Fibroblast of villous mesenchyme (primary cell): ENCODE measurements around the gene JPT2. TPM values are rescaled to one million over a fixed set of nuclear protein-coding genes. Genes with fewer than 3 reads are reported as not detected.

Experiments
- DNase-seq: peaks from one replicate; pipeline ENCODE4 v3.0.0-alpha.2; 2010; ENCODE audit warnings: low read depth
- H3K4me3 ChIP-seq: 2 replicates; pipeline ENCODE4 v1.5.1; 2011; ENCODE audit warnings: low read depth, mild to moderate bottlenecking, low read length
- small RNA-seq: library from RNA; depleted of rRNA; stranded (forward); fragments of <200 nt; gene quantifications from one replicate; pipeline ENCODE3, GENCODE V24; 2012
- total RNA-seq: library from RNA; depleted of rRNA; stranded (reverse); fragments of >200 nt; gene quantifications from 2 replicates; pipeline ENCODE4 v1.2.3, GENCODE V29; 2012
- TF ChIP-seq, protein P1 (sequence below): IDR thresholded peaks from 2 replicates; pipeline ENCODE4 v1.5.1; 2012; ENCODE audit warnings: low read depth, mild to moderate bottlenecking, low read length; ENCODE audit not compliant: insufficient read depth

The JPT2 gene
- total RNA-seq, 1 donor = 61.7 TPM

DNA sequence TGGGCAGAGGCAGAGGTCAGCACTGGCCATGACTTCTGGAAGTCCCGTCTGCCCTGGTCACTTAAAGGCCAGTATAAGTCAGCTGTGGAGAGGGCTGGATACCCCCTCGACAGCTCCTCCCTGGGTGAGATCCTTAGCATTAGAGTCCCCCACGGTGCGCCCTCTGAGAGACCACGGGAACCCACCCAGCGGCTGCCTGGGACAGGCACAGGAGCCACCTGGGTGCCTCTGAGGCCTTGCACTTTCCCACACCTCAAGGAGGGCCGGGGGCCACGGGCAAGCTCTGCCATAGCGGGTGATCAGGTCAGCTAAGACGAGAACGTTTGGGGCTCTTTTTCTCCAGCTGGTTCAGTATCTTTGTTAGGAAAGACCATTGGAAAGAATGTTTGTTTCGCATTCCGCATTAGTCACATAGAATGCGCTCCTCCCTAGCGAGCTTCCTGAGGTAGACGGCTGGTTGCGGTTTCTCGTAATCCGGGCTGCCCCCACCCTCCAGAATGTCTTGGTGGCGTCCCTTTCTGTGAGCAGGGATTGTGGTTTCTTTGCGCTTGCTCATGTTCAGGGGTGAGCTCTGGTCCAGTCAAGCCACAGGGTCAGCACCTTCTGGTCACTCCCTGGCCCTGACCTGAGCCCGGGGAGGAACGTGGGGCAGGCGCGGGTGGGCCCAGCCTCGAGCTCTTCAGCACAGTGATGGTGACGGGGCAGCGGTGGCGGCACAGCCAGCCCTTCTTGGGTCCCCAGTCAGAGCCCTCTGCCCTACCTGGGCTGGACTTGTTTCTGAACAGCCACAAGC is 68.0 kb downstream of the JPT2 start:
- TF ChIP-seq, protein P1, sequence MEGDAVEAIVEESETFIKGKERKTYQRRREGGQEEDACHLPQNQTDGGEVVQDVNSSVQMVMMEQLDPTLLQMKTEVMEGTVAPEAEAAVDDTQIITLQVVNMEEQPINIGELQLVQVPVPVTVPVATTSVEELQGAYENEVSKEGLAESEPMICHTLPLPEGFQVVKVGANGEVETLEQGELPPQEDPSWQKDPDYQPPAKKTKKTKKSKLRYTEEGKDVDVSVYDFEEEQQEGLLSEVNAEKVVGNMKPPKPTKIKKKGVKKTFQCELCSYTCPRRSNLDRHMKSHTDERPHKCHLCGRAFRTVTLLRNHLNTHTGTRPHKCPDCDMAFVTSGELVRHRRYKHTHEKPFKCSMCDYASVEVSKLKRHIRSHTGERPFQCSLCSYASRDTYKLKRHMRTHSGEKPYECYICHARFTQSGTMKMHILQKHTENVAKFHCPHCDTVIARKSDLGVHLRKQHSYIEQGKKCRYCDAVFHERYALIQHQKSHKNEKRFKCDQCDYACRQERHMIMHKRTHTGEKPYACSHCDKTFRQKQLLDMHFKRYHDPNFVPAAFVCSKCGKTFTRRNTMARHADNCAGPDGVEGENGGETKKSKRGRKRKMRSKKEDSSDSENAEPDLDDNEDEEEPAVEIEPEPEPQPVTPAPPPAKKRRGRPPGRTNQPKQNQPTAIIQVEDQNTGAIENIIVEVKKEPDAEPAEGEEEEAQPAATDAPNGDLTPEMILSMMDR = no peak
- no peak overlapping the region for H3K4me3 ChIP-seq
- DNase-seq = peak; percentile 83

DNA sequence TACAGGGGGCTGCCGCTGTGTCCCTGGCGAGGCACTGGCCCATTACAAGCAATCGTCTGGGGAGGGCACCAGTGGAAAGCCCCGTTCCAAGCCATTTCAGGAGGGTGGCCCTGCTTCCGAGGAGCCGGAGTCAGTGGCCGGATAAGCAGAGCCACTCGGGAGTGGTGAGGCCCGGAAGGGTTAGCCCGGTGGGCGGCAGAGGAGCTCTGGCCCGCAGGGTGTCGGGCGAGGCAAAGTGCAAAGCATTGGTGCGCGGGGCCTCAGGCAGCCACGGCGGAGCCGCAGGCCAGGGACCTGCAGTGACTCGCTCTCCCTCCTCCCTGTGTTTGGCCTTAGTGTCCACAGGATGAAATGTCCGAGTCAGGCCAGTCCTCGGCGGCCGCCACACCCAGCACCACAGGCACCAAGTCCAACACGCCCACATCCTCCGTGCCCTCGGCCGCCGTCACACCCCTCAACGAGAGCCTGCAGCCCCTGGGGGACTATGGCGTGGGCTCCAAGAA is 68.7 kb downstream of the JPT2 start:
- TF ChIP-seq, protein P1 = no peak
- no peak overlapping the region for H3K4me3 ChIP-seq
- no peak for DNase-seq

GRCh38 chr16:1747934-1748333 is 69.9 kb downstream of the JPT2 start:
- TF ChIP-seq, protein P1 = no peak
- no peak overlapping the region for H3K4me3 ChIP-seq
- DNase-seq = no peak

DNA sequence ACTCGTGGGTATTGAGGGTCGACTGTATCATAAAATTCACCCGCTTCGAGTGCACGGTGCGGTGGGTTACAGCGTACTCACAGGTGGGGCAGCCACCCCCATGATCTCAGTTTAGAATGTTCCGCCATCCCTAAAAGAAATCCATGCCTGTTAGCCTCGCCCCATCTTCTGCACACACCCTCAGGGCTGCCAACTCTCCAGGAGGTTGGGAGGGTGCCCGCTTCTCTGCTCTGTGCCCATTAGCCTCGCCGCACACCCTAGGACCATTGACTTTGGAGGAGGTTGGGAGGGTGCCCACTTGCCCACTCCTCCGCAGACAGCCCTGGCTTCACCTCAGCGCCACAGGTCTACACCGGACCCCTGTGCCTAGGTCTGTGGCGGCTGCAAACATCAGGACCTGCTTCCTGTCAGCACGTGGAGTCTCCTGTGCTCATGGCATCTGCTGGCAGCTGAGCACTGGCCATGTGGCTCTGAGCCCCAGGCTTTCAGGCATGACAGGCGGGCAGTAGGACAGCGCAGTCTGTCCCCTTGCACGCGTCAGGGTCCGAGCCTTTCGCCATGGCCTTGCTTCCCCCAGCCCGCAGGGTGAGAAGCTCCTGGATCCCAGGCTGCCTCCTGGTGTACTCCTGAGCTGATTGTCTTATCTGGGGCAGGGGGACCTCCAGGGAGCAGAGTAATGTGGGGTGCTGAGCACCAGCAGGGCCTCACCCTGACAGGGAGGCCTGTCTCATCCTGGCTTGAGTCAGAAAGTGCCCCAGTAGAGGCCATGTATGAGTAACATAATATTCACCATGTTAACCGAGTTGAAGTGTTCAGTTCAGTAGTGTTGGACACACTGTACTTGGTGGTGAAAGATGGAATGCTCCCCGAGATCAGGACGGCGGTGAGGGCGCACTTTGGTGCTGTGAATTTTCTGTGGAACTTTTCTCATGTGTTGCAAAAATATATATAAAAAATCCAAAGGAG is 71.4 kb downstream of the JPT2 start:
- H3K4me3 ChIP-seq = no peak overlapping the region
- TF ChIP-seq, protein P1 = no peak
- DNase-seq = no peak

Small RNA genes within 50 kb of the gene (small RNA-seq; reads per million reads assigned to genes)
- 0.38 reads per million for gene MIR3177

Other genes with a start within 250 kb of the JPT2 start
- gene PERCC1, start 247.2 kb upstream of the JPT2 start, total RNA-seq = not detected in 2 replicates
- under 0.01 TPM in 2 replicates for gene CCDC154, start 233.7 kb upstream of the JPT2 start, total RNA-seq
- 85.1 and 159 TPM in 2 replicates for gene CLCN7, start 203.3 kb upstream of the JPT2 start, total RNA-seq
- gene PTX4, start 189.3 kb upstream of the JPT2 start, total RNA-seq = 0.32 and 0.43 TPM in 2 replicates
- 21.6 and 22.2 TPM in 2 replicates for gene TELO2, start 184.9 kb upstream of the JPT2 start, total RNA-seq
- 22.5 and 36.1 TPM in 2 replicates for gene TMEM204, start 144.6 kb upstream of the JPT2 start, total RNA-seq
- 19.6 and 24.6 TPM in 2 replicates for gene IFT140, start 66.2 kb upstream of the JPT2 start, total RNA-seq
- 10.3 and 10.4 TPM in 2 replicates for gene CRAMP1, start 65.9 kb upstream of the JPT2 start, total RNA-seq
- gene MAPK8IP3, start 27.9 kb downstream of the JPT2 start, total RNA-seq = 37.1 and 61.5 TPM in 2 replicates
- 41.2 and 63.9 TPM in 2 replicates for gene NME3, start 93.3 kb downstream of the JPT2 start, total RNA-seq
- 13.9 and 15.5 TPM in 2 replicates for gene EME2, start 94.5 kb downstream of the JPT2 start, total RNA-seq
- 52.7 and 67.0 TPM in 2 replicates for gene MRPS34, start 94.9 kb downstream of the JPT2 start, total RNA-seq
- gene SPSB3, start 104.3 kb downstream of the JPT2 start, total RNA-seq = 20.3 and 25.5 TPM in 2 replicates
- 54.8 and 78.0 TPM in 2 replicates for gene NUBP2, start 104.7 kb downstream of the JPT2 start, total RNA-seq
- under 0.01 TPM in 1 of 2 replicates, not detected in the other for gene IGFALS, start 115.4 kb downstream of the JPT2 start, total RNA-seq
- gene HAGH, start 148.5 kb downstream of the JPT2 start, total RNA-seq = 22.5 and 24.6 TPM in 2 replicates
- gene FAHD1, start 148.9 kb downstream of the JPT2 start, total RNA-seq = 51.8 and 63.8 TPM in 2 replicates
- under 0.01 TPM in 1 of 2 replicates, not detected in the other for gene MEIOB, start 193.9 kb downstream of the JPT2 start, total RNA-seq
- gene HS3ST6, start 240.1 kb downstream of the JPT2 start, total RNA-seq = not detected in 2 replicates